NB4 (cell line): Measurements from ENCODE around the gene TAF1C.

Experiments
- CTCF ChIP-seq: IDR thresholded peaks from one replicate; pipeline ENCODE4 v1.5.1; 2012; ENCODE audit warnings: low read depth, low read length
- TF ChIP-seq, protein P1 (sequence below): IDR thresholded peaks from 2 replicates; pipeline ENCODE4 v1.6.1; 2011; ENCODE audit warnings: low read depth, low read length

DNA sequence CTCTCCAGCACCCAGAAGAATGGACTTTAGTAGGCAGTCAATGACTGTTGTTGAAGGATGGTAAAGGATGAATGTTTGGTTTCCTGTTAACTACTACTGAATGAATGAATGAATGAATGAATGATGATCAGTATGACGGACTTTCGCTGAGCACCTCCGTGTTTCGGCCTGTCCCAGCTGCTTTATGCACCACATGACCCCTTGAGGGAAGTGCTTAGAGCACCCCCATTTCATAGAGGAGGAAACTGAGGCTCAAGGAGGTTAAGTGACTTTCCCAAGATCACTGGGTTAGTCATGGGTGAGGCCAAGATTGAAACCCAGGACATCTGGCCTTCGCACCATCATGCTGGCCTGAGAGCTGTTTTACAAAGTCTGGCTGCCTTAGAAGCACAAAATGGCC, 46.1 kb upstream of the TAF1C start:
- TF ChIP-seq CTCF: no peak
- TF ChIP-seq, protein P1, sequence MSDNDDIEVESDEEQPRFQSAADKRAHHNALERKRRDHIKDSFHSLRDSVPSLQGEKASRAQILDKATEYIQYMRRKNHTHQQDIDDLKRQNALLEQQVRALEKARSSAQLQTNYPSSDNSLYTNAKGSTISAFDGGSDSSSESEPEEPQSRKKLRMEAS: no peak
